ENCODE measurements around the gene CEP95.

The CEP95 gene

DNA sequence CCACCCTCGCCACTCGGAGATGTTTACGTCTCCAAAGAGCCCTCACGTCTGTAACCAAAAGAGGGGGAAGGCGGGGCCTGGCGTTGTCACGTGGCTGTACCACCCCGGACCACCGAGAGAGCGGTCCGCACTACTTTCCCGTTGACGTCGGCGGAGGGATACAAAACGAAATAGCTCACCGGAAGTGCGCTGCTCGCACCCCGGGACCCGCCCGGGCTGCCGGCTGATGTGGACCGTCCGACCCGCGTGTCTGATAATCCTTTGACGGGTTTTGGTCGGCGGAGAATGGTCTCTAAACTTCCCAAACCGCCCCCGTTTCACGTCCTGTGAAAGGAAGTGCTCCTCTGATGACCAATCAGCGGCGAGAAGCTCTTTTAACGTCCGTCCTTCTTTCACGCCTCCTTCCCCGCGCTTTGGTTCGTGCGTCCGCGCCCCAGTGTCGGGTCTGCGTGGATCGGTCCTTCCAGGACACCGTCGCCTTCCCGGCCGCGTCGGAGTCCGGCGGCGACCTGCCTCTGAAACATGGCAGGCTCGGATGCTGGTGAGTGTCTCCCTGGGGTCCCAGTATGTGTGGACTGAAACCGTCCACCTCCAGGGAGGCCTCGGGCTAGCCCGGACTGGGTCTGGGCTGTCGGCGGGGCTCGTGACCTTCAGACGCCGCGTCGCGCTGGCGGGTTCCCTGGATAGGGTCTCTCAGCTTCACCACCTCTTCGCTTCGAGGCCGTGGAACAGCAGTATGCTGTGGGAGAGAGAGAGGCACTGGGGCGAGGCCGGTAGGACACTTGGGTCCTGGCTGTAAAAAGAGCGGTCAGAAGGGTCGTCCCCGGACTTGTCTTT is at the start of gene CEP95 (continued):
- TF ChIP-seq ZNF211 (tag by site-specific recombination; IDR thresholded peaks at IDR 0.05; ENCODE audit: low read depth) (no peak), SALL2 (tag by site-specific recombination; IDR thresholded peaks at IDR 0.05; ENCODE audit: borderline replicate concordance) (no peak), ZNF707 (tag by site-specific recombination; IDR thresholded peaks at IDR 0.05) (no peak), GLI2 (tag by site-specific recombination; IDR thresholded peaks at IDR 0.05; ENCODE audit: borderline replicate concordance, low read depth) (no peak), SP7 (tag by site-specific recombination; IDR thresholded peaks at IDR 0.05) (peak; percentile 83), ZNF521 (tag by site-specific recombination; IDR thresholded peaks at IDR 0.05) (no peak), ZNF140 (tag by site-specific recombination; IDR thresholded peaks at IDR 0.05) (no peak), ZBTB7A (tag by site-specific recombination; IDR thresholded peaks at IDR 0.05; ENCODE audit: low read depth) (peak; percentile 96), ZNF501 (tag by site-specific recombination; IDR thresholded peaks at IDR 0.05) (peak; percentile 97), ZSCAN16 (tag by site-specific recombination; IDR thresholded peaks at IDR 0.05) (0 out of 2 replicates have a peak, but pooled peaks have one; percentile 30), KLF7 (tag by site-specific recombination; IDR thresholded peaks at IDR 0.05; ENCODE audit: borderline replicate concordance) (peak; percentile 80), ZNF37A (tag by site-specific recombination; IDR thresholded peaks at IDR 0.05) (no peak), ZNF624 (tag by site-specific recombination; IDR thresholded peaks at IDR 0.05) (no peak), ZNF776 (tag by site-specific recombination; IDR thresholded peaks at IDR 0.05; ENCODE audit: borderline replicate concordance) (no peak), ZBTB20 (tag by site-specific recombination; IDR thresholded peaks at IDR 0.05) (peak; percentile 79; the same call in 1 of the 2 replicates), SCRT1 (tag by site-specific recombination; IDR thresholded peaks at IDR 0.05; ENCODE audit: borderline replicate concordance) (no peak), ZNF473 (tag by site-specific recombination; IDR thresholded peaks at IDR 0.05) (no peak), ZNF600 (tag by site-specific recombination; IDR thresholded peaks at IDR 0.05) (peak; percentile 79), SP2 (tag by site-specific recombination; IDR thresholded peaks at IDR 0.05) (peak; percentile 81), ZNF664 (tag by site-specific recombination; IDR thresholded peaks at IDR 0.05) (no peak), ZFP3 (tag by site-specific recombination; IDR thresholded peaks at IDR 0.05; ENCODE audit: low read depth) (peak; percentile 49; the same call in 1 of the 2 replicates), ZNF792 (tag by site-specific recombination; IDR thresholded peaks at IDR 0.05) (no peak), ZNF138 (tag by site-specific recombination; IDR thresholded peaks at IDR 0.05; ENCODE audit: borderline replicate concordance) (no peak), ZNF629 (tag by site-specific recombination; IDR thresholded peaks at IDR 0.05) (peak; percentile 86), ZNF354C (tag by site-specific recombination; IDR thresholded peaks at IDR 0.05; ENCODE audit: borderline replicate concordance, low read depth) (no peak), GLI4 (tag by site-specific recombination; IDR thresholded peaks at IDR 0.05) (no peak), MEIS1 (CRISPR knock-in tag; IDR thresholded peaks at IDR 0.05; ENCODE audit: borderline replicate concordance) (no peak), HOXC10 (CRISPR knock-in tag; IDR thresholded peaks at IDR 0.05) (no peak), ZNF184 (tag by site-specific recombination; IDR thresholded peaks at IDR 0.05) (no peak), ZNF571 (tag by site-specific recombination; IDR thresholded peaks at IDR 0.05) (no peak), ZNF266 (tag by site-specific recombination; IDR thresholded peaks at IDR 0.05; ENCODE audit: low read depth) (no peak)
- TF ChIP-seq, protein P1, sequence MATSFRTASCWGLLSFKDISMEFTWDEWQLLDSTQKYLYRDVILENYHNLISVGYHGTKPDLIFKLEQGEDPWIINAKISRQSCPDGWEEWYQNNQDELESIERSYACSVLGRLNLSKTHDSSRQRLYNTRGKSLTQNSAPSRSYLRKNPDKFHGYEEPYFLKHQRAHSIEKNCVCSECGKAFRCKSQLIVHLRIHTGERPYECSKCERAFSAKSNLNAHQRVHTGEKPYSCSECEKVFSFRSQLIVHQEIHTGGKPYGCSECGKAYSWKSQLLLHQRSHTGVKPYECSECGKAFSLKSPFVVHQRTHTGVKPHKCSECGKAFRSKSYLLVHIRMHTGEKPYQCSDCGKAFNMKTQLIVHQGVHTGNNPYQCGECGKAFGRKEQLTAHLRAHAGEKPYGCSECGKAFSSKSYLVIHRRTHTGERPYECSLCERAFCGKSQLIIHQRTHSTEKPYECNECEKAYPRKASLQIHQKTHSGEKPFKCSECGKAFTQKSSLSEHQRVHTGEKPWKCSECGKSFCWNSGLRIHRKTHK (tag by site-specific recombination; IDR thresholded peaks at IDR 0.05), result no peak
- TF ChIP-seq, protein P2, sequence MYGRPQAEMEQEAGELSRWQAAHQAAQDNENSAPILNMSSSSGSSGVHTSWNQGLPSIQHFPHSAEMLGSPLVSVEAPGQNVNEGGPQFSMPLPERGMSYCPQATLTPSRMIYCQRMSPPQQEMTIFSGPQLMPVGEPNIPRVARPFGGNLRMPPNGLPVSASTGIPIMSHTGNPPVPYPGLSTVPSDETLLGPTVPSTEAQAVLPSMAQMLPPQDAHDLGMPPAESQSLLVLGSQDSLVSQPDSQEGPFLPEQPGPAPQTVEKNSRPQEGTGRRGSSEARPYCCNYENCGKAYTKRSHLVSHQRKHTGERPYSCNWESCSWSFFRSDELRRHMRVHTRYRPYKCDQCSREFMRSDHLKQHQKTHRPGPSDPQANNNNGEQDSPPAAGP (tag by site-specific recombination; IDR thresholded peaks at IDR 0.05), result peak; percentile 52; the same call in 1 of the 2 replicates
- TF ChIP-seq, protein P3, sequence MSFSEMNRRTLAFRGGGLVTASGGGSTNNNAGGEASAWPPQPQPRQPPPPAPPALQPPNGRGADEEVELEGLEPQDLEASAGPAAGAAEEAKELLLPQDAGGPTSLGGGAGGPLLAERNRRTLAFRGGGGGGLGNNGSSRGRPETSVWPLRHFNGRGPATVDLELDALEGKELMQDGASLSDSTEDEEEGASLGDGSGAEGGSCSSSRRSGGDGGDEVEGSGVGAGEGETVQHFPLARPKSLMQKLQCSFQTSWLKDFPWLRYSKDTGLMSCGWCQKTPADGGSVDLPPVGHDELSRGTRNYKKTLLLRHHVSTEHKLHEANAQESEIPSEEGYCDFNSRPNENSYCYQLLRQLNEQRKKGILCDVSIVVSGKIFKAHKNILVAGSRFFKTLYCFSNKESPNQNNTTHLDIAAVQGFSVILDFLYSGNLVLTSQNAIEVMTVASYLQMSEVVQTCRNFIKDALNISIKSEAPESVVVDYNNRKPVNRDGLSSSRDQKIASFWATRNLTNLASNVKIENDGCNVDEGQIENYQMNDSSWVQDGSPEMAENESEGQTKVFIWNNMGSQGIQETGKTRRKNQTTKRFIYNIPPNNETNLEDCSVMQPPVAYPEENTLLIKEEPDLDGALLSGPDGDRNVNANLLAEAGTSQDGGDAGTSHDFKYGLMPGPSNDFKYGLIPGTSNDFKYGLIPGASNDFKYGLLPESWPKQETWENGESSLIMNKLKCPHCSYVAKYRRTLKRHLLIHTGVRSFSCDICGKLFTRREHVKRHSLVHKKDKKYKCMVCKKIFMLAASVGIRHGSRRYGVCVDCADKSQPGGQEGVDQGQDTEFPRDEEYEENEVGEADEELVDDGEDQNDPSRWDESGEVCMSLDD (tag by site-specific recombination; IDR thresholded peaks at IDR 0.05), result peak; percentile 92
